SIG-M5 treated with dmso at 0.1 percent for 504 hours (cell line): ENCODE results near the gene PGA4.
"Not testable (repeated sequence)": the region's sequence is repeated elsewhere in the genome, so short reads cannot be mapped to it uniquely, and the experiment has no call there.

Experiments used
- DNase-seq: peaks from one replicate; lab custom pipeline; 2025; ENCODE audit not compliant: unreplicated experiment; lab: John Stamatoyannopoulos, UW

Gene PGA4

GRCh38 chr11:61203873-61204272 is 18.3 kb upstream of the PGA4 start:
- not testable (repeated sequence) for DNase-seq

GRCh38 chr11:61204502-61205059 is 17.6 kb upstream of the PGA4 start:
- not testable (repeated sequence) for DNase-seq

DNA sequence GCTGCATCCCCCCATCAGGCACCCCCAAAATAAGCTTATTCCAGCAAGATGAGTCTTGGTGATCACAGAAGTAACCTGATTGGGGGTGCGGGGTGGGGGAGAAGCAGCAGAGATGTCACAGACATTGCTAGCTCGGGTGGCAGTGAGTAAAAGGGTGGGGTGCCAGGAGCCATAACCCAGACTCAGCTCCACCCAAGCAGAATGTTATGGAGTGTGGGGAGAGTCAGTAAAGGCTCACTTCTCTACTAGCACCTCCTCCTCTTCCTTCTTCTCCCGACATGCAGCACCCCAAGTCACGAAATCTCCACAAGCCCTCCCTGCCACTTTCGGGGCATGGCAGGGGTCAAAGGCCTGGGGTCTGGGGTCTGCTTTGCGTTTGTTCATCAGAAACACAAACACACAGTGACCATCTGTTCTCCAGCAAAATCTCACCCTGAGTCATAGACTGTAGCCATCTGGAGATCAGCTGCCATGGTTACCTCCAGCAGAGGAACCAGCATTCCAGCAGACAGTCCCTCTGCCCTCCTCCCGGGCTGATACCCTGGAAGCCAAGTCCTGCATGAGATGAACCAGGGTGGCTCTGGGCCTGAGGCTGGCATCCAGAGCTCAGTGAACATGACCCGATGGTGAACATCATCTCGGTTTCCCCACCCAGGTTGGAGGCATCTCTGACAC is 14.4 kb upstream of the PGA4 start:
- not testable (repeated sequence) for DNase-seq

GRCh38 chr11:61210629-61211028 is 11.5 kb upstream of the PGA4 start:
- not testable (repeated sequence) for DNase-seq

DNA sequence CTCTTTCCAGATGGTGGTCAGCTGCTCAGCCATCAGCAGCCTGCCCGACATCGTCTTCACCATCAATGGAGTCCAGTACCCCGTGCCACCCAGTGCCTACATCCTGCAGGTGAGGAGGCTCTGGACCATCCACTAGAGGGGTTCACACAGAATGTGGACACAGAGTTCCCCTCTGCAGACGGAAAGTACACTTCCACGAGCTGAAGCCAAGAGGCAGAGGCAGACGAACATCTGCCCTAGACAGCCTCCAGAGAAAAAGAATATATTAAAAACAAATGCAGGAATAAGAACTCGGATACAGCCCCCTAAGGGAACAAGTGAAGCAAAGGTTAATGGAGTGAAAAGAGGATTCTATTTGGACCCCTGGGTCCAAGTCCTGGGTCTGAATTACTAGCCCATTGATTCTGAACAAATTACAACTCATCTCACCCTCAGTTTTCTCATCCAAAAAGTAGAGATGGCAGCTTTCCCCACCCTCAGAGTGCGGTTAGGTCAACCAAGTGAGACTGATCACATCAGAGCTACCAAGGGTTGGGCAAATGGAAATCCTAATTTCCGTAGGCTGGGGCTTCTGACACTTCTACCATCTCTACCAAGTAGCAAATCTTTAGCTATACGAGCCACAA is 10.7 kb upstream of the PGA4 start:
- not testable (repeated sequence) for DNase-seq

DNA sequence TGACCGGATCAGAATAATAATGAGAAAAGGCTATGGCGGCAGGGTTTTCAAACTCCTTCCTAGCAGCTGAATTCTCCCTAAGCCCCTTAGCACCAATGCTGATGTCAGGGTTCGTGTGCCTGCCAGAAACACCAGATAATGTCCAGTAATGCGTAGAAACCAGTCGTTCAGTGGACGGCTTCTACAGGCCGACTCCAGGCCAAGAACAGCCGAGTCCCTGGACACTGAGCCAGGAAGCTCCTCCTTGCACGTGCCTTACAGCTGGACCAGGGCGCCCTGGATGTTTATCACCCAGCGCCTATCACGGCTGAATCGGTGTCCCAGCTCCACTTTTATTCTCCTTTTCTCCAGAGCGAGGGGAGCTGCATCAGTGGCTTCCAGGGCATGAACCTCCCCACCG is 9.9 kb upstream of the PGA4 start:
- not testable (repeated sequence) for DNase-seq

GRCh38 chr11:61213711-61214324 is 8.3 kb upstream of the PGA4 start:
- DNase-seq = not testable (repeated sequence)

DNA sequence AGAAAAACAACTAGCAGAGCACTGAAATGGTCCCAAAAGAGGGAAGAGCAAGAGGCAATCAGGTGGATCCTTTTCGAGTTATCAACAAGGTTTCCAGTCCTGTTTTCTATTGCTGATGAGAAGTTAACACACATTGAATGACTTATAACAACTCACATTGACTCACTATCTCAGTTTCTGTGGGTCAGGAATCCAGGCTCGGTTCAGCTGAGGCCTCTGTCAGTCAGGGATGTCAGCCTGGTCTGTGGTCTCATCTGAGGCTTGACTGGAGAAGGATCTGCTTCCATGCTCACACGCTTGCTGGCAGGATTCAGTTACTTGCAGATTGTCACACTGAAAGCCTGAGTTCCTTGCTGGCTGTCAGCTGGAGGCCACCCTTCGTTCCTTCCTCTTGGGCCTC is 3.8 kb upstream of the PGA4 start:
- DNase-seq = not testable (repeated sequence)

DNA sequence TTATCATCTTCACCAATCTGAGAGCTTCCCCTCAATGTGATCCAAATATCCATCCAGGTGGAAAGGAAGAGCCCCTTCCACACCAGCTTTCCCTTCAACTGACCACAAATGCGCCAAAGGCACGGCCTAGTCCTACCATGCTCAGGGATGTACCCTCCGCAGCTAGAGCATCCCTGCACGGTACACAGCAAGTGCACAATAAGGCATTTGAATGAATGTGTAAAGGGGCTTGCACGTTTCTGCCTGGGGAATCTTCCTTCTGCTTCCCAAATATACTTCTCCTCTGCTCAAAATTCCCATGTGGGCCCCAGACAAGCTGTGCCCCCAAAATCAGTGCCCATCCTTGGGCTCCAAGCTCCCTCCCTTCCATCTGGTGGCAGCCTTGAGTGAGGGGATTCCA is 3.1 kb upstream of the PGA4 start:
- not testable (repeated sequence) for DNase-seq

DNA sequence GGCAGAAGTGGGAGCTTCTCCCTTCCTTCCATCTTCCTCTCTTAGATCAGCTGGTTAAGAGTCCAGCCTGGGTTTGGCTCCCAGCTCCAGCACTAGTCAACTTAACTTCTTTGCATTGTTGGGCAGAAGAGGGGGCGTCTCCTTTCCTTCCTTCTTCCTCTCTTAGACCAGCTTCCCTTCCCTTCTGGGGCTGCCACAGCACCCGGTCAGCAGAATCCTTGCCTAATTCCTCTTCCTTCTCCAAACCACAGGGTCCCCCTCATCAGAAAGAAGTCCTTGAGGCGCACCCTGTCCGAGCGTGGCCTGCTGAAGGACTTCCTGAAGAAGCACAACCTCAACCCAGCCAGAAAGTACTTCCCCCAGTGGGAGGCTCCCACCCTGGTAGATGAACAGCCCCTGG is 545 bp downstream of the PGA4 start:
- DNase-seq = not testable (repeated sequence)

- not testable (repeated sequence) for DNase-seq
Measured at GRCh38 chr11:61226457-61227137, 4.5 kb downstream of the PGA4 start.

- DNase-seq = not testable (repeated sequence)
Measured at GRCh38 chr11:61229458-61229857, 7.3 kb downstream of the PGA4 start.

DNA sequence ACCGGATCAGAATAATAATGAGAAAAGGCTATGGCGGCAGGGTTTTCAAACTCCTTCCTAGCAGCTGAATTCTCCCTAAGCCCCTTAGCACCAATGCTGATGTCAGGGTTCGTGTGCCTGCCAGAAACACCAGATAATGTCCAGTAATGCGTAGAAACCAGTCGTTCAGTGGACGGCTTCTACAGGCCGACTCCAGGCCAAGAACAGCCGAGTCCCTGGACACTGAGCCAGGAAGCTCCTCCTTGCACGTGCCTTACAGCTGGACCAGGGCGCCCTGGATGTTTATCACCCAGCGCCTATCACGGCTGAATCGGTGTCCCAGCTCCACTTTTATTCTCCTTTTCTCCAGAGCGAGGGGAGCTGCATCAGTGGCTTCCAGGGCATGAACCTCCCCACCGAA is 8.9 kb downstream of the PGA4 start:
- not testable (repeated sequence) for DNase-seq

GRCh38 chr11:61231585-61231984 is 9.4 kb downstream of the PGA4 start:
- not testable (repeated sequence) for DNase-seq

DNA sequence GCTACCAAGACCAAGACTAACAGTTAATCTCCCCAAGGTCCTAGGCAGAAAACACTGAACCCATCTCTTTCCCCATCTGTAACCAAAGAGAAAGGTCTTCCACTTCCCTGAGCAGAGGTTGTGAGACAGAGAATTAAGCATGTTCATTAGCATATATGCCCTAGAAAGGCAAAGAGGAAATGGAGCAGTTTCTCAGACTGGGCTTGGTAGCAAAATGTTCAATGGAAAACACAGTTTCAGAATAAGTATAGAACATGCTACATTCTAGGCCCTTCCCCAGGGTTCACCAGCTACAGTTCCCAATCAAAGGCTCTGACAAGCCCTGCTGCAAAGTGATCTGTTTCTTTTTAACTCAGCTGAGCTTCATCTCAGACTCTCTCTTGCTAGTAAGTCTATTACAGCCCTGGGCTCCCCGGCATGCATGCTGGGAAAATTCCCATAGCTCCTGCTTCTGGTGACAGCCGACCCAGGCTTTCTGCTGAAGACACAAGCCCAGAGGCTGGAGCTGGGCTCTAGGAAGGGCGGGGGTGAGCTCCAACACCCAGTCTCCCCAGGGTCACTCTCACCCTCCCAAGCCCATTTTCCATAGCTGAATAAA is 10.5 kb downstream of the PGA4 start:
- DNase-seq = not testable (repeated sequence)

DNA sequence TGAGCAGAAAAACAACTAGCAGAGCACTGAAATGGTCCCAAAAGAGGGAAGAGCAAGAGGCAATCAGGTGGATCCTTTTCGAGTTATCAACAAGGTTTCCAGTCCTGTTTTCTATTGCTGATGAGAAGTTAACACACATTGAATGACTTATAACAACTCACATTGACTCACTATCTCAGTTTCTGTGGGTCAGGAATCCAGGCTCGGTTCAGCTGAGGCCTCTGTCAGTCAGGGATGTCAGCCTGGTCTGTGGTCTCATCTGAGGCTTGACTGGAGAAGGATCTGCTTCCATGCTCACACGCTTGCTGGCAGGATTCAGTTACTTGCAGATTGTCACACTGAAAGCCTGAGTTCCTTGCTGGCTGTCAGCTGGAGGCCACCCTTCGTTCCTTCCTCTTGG is 15.0 kb downstream of the PGA4 start:
- DNase-seq = not testable (repeated sequence)

- DNase-seq = not testable (repeated sequence)
Measured at GRCh38 chr11:61240288-61240687, 18.1 kb downstream of the PGA4 start.

- DNase-seq = not testable (repeated sequence)
Measured at GRCh38 chr11:61240875-61241274, 18.7 kb downstream of the PGA4 start, which contains the start of gene PGA5. PGA5 (plus strand) TSS chr11:61241175; CDS start chr11:61241227, 52 bp downstream.

- not testable (repeated sequence) for DNase-seq
Measured at GRCh38 chr11:61241526-61241925, 19.4 kb downstream of the PGA4 start.

- not testable (repeated sequence) for DNase-seq
Measured at GRCh38 chr11:61245284-61245964, 23.3 kb downstream of the PGA4 start.
